ENCODE results near the gene ARPC5L. TPM values are rescaled to one million over a fixed set of nuclear protein-coding genes. Genes with fewer than 3 reads are reported as not detected.
"Not testable (repeated sequence)": the region's sequence is repeated elsewhere in the genome, so short reads cannot be mapped to it uniquely, and the experiment has no call there.

Gene ARPC5L
- total and polyA plus RNA-seq, 2 of the 8 experiments (the other 6 are each of a cell fraction or from before 2014, with no cell fraction given), result 34.1 to 50.6 TPM

DNA sequence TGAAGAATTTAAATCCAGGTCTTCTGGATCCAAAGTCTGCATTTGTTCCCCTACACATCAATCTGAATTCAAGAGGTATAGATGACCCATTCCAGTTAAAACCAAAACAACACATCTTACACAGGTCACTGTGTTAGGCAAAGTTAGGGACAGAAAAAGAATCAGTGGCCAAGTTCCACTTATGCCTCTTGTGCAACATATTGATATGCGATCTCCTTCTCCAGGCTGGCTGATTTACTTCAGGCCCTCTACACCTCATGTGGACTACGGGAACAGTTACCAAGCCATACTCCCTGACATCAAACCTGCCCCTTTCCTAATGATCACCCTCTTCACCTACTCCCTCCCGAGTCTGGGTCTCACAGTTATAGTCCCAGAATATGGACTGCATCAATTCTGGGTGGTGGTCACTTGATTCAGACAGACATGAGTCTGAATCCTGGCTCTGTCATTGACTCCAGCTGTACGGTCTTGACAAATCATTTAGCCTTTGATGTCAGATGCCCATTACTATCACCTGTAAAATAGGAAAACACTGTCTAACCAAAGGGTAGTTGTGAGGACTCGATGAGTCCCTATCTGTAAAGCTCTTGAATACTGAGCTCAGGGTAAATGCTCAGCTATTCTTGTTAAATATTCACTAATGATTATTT, 52.9 kb downstream of the ARPC5L start (continued):
- TF ChIP-seq KDM1A (IDR thresholded peaks at IDR 0.05; ENCODE audit: borderline replicate concordance, low read length) (no peak), JUND (IDR thresholded peaks at IDR 0.05; ENCODE audit: low read length) (no peak), ZNF274 (IDR thresholded peaks at IDR 0.05; ENCODE audit: borderline replicate concordance, extremely low read depth, low read length) (no peak), KDM5A (IDR thresholded peaks at IDR 0.05; ENCODE audit: low read length) (no peak), RBBP5 (IDR thresholded peaks at IDR 0.05; ENCODE audit: borderline replicate concordance, low read depth, low read length) (no peak)
- TF ChIP-seq, protein P1, sequence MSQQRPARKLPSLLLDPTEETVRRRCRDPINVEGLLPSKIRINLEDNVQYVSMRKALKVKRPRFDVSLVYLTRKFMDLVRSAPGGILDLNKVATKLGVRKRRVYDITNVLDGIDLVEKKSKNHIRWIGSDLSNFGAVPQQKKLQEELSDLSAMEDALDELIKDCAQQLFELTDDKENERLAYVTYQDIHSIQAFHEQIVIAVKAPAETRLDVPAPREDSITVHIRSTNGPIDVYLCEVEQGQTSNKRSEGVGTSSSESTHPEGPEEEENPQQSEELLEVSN (IDR thresholded peaks at IDR 0.05), result no peak

DNA sequence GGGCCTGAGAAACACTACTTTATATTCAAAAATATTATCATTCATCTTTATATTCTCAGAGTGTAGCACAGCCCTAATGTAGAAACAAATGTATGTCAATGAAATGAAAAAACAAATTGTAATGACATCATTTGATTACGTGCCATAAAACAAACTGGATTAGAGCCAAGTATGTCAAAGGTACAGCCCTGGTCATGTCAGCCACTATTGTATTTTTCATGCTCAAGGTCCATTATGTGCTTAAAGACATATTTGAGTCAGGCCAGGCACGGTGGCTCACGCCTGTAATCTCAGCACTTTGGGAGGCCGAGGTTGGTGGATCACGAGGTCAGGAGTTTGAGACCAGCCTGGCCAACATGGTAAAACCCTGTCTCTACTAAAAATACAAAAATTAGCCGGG, 58.5 kb downstream of the ARPC5L start:
- H3K9ac ChIP-seq (replicated peaks in 1 of 4; ENCODE audit: extremely low read depth in 1 of 4, low read depth in 3 of 4, low read length in 3 of 4); H3K4me2 ChIP-seq (ENCODE audit: insufficient read depth in 1 of 2, low read depth in 2 of 2, low read length in 2 of 2); H4K20me1 ChIP-seq (replicated peaks in 1 of 2; ENCODE audit: control insufficient read depth in 1 of 2, insufficient read depth in 2 of 2, low read length in 2 of 2); H3K27me3 ChIP-seq (replicated peaks in 1 of 4; ENCODE audit: control insufficient read depth in 3 of 4, extremely low read depth in 1 of 4, insufficient read depth in 3 of 4, low read length in 3 of 4); H3K23me2 ChIP-seq (ENCODE audit: low read depth, low read length); H2BK12ac ChIP-seq (ENCODE audit: low read depth, low read length); H2BK15ac ChIP-seq (ENCODE audit: low read length); H2BK120ac ChIP-seq (replicated peaks; ENCODE audit: low read depth, low read length); H3K23ac ChIP-seq (ENCODE audit: insufficient read length); H3K79me1 ChIP-seq (ENCODE audit: low read depth, low read length); H3K18ac ChIP-seq (ENCODE audit: extremely low read depth, low read length); H3K14ac ChIP-seq (ENCODE audit: insufficient read length); H3K4ac ChIP-seq (replicated peaks; ENCODE audit: insufficient read length, low read depth, low read length); DNase-seq (ENCODE audit: low read depth in 1 of 2, low spot score in 2 of 2); H2AFZ ChIP-seq (ENCODE audit: low read length); H4K8ac ChIP-seq (ENCODE audit: extremely low read depth, insufficient read depth, low read length); H3K56ac ChIP-seq (replicated peaks; ENCODE audit: insufficient read length, low read depth, low read length); CTCF ChIA-PET (ENCODE audit: partially characterized antibody); H2AK5ac ChIP-seq (ENCODE audit: low read depth, low read length); H3K9me3 ChIP-seq (ENCODE audit: insufficient read depth in 2 of 2, low read depth in 1 of 2, low read length in 1 of 2); POLR2A ChIA-PET (ENCODE audit: partially characterized antibody); H4K91ac ChIP-seq (replicated peaks; ENCODE audit: insufficient read length, low read length); H2BK20ac ChIP-seq (ENCODE audit: low read length); H4K5ac ChIP-seq (ENCODE audit: insufficient read length, low read depth, low read length); H2BK5ac ChIP-seq (ENCODE audit: low read depth, low read length); H3K4me1 ChIP-seq (replicated peaks in 1 of 4; ENCODE audit: control insufficient read depth in 3 of 4, insufficient read depth in 4 of 4, low read length in 3 of 4); FAIRE-seq; H3K27ac ChIP-seq (ENCODE audit: low read depth, low read length); H3K4me3 ChIP-seq (ENCODE audit: extremely low read depth in 1 of 4, insufficient read depth in 2 of 4, low read depth in 3 of 4, low read length in 4 of 4); H3K79me2 ChIP-seq (ENCODE audit: control insufficient read depth in 1 of 2, insufficient read depth in 2 of 2, low read length in 2 of 2): not testable (repeated sequence)
- peaks cover 0 to 21% (median 8%) of the 10 kb centered on the region in 4 experiments; a peak in 5 of 8 replicates for H3K36me3 ChIP-seq (ENCODE audit: control insufficient read depth in 2 of 4, insufficient read depth in 4 of 4, low read length in 3 of 4)
- 94% methylated on average over 6 of the region's 6 CpGs; no CpG with 5 or more reads in 1 of the 2 experiments for WGBS, 2 experiments (ENCODE audit: extremely low coverage in 1 of 2, insufficient coverage in 1 of 2, insufficient read length in 1 of 2, insufficient replicate concordance in 2 of 2, low coverage in 1 of 2, low lambda C conversion rate in 2 of 2, missing lambda C conversion rate in 1 of 2)

Measured in H1 (cell line).